IMR-90 (cell line): ENCODE measurements around the gene SNTG2. TPM values are rescaled to one million over a fixed set of nuclear protein-coding genes. Genes with fewer than 3 reads are reported as not detected.

Experiments
- ATAC-seq: fragments of 200-7000 bp; cut with Tn5 transposase; 2 replicates; pipeline ENCODE4 v1.9.1; 2020; ENCODE audit warnings: low read depth, mild to moderate bottlenecking, moderate library complexity
- BruUV-seq: library from RNA; stranded (reverse); fragments of 400-500 nt; replicated peaks from 2 replicates; lab custom pipeline; 2021; lab: Mats Ljungman, UMichigan
- CTCF ChIA-PET: fragments of 300-600 bp; formaldehyde crosslinking; extraction: SDS; loops from one replicate; lab custom pipeline; 2021; ENCODE audit warnings: antibody characterized with exemption; lab: Yijun Ruan, JAX
- POLR2A ChIA-PET: fragments of 300-600 bp; sonication (Branson Sonifier 250); formaldehyde crosslinking; loops from one replicate; lab custom pipeline; 2022; ENCODE audit warnings: antibody characterized with exemption; ENCODE audit not compliant: unreplicated experiment; lab: Charles Lee
- DNase-seq: peaks from one replicate; pipeline ENCODE4 v3.0.0; 2013
- H2AFZ ChIP-seq: replicated peaks from 2 replicates; pipeline ENCODE3; 2013; ENCODE audit warnings: low read length, mild to moderate bottlenecking; ENCODE audit not compliant: poor library complexity
- H2AK5ac ChIP-seq: 2 replicates; pipeline ENCODE4 v1.6.1; 2013; ENCODE audit warnings: low read depth, low read length, inconsistent platforms
- H2AK9ac ChIP-seq: replicated peaks from 2 replicates; pipeline ENCODE3; 2013; ENCODE audit warnings: mild to moderate bottlenecking, low read depth, low read length, moderate library complexity; ENCODE audit not compliant: poor library complexity
- H2BK120ac ChIP-seq: 2 replicates; pipeline ENCODE4 v1.6.1; 2013; ENCODE audit warnings: low read depth, low read length, inconsistent platforms
- H2BK15ac ChIP-seq: 3 replicates; pipeline ENCODE4 v1.6.1; 2013; ENCODE audit warnings: low read depth, low read length, inconsistent platforms
- H2BK20ac ChIP-seq: 2 replicates; pipeline ENCODE4 v1.6.1; 2013; ENCODE audit warnings: low read depth, mild to moderate bottlenecking, inconsistent platforms, low read length, moderate library complexity
- H2BK5ac ChIP-seq: 2 replicates; pipeline ENCODE4 v1.6.1; 2013; ENCODE audit warnings: mild to moderate bottlenecking, low read depth, low read length, inconsistent platforms; ENCODE audit not compliant: poor library complexity, severe bottlenecking
- H3K14ac ChIP-seq: replicated peaks from 2 replicates; pipeline ENCODE4 v1.6.1; 2013; ENCODE audit warnings: low read depth, low read length, inconsistent platforms
- H3K18ac ChIP-seq: 2 replicates; pipeline ENCODE4 v1.6.1; 2013; ENCODE audit warnings: low read depth, low read length, control low read depth
- H3K23ac ChIP-seq: 2 replicates; pipeline ENCODE4 v1.6.1; 2013; ENCODE audit warnings: low read depth, low read length, inconsistent platforms
- H3K27ac ChIP-seq: 2 replicates; pipeline ENCODE4 v1.5.1; 2013; ENCODE audit warnings: mild to moderate bottlenecking, control low read depth, low read length; ENCODE audit not compliant: insufficient read depth
- H3K27me3 ChIP-seq: 2 replicates; pipeline ENCODE4 v1.6.1; 2013; ENCODE audit warnings: low read length; ENCODE audit not compliant: control insufficient read depth, insufficient read depth
- H3K36me3 ChIP-seq: 2 replicates; pipeline ENCODE4 v1.6.1; 2013; ENCODE audit warnings: low read length, mixed read lengths; ENCODE audit not compliant: control insufficient read depth, insufficient read depth
- H3K4ac ChIP-seq: 2 replicates; pipeline ENCODE4 v1.6.1; 2013; ENCODE audit warnings: low read depth, low read length, inconsistent platforms
- H3K4me1 ChIP-seq: 2 replicates; pipeline ENCODE4 v1.6.1; 2013; ENCODE audit warnings: low read length, mixed read lengths; ENCODE audit not compliant: control insufficient read depth, insufficient read depth
- H3K4me2 ChIP-seq: 2 replicates; pipeline ENCODE4 v1.6.1; 2013; ENCODE audit warnings: low read depth, mild to moderate bottlenecking, control low read depth, low read length, moderate library complexity
- H3K4me3 ChIP-seq: 2 replicates; pipeline ENCODE4 v1.5.1; 2013; ENCODE audit warnings: low read depth, mild to moderate bottlenecking, control low read depth, low read length, moderate library complexity; ENCODE audit not compliant: insufficient read depth
- H3K56ac ChIP-seq: 2 replicates; pipeline ENCODE4 v1.6.1; 2013; ENCODE audit warnings: low read length, inconsistent platforms; ENCODE audit not compliant: insufficient read depth; ENCODE audit errors: extremely low read depth
- H3K79me1 ChIP-seq, 2 experiments: 2 replicates each; pipeline ENCODE4 v1.6.1; 2013; ENCODE audit warnings: low read length in 2 of 2, inconsistent platforms in 1 of 2, low read depth in 1 of 2
- H3K9ac ChIP-seq: 2 replicates; pipeline ENCODE4 v1.6.1; 2013; ENCODE audit warnings: low read depth, low read length, control low read depth
- H3K9me1 ChIP-seq: 2 replicates; pipeline ENCODE4 v1.6.1; 2013; ENCODE audit warnings: low read length, inconsistent platforms; ENCODE audit not compliant: insufficient read depth
- H3K9me3 ChIP-seq: 2 replicates; pipeline ENCODE4 v1.6.1; 2013; ENCODE audit warnings: low read length; ENCODE audit not compliant: control insufficient read depth, insufficient read depth
- H4K20me1 ChIP-seq: 2 replicates; pipeline ENCODE4 v1.6.1; 2013; ENCODE audit warnings: low read length, inconsistent platforms; ENCODE audit not compliant: insufficient read depth
- H4K5ac ChIP-seq: 2 replicates; pipeline ENCODE4 v1.6.1; 2013; ENCODE audit warnings: mild to moderate bottlenecking, low read depth, low read length, control low read depth
- H4K8ac ChIP-seq, 2 experiments: 2 replicates each; pipeline ENCODE4 v1.6.1; 2013; ENCODE audit warnings: low read depth in 2 of 2, low read length in 2 of 2, control low read depth in 1 of 2, inconsistent platforms in 1 of 2
- H4K91ac ChIP-seq: 2 replicates; pipeline ENCODE4 v1.6.1; 2013; ENCODE audit warnings: low read depth, low read length, inconsistent platforms; ENCODE audit not compliant: insufficient read depth
- BHLHE40 ChIP-seq: fragments of 150-350 bp; IDR thresholded peaks from 2 replicates; pipeline ENCODE4 v1.6.1; 2016; ENCODE audit warnings: mild to moderate bottlenecking, low read depth, low read length
- CHD1 ChIP-seq: IDR thresholded peaks from 2 replicates; pipeline ENCODE4 v1.6.1; 2012; ENCODE audit warnings: low read depth, low read length, improper control_type of control experiment
- CTCF ChIP-seq: conservative IDR thresholded peaks from 2 replicates; pipeline ENCODE4 v1.5.1; 2012; ENCODE audit warnings: mild to moderate bottlenecking, low read depth, low read length, improper control_type of control experiment
- FOS ChIP-seq: fragments of 150-350 bp; IDR thresholded peaks from 2 replicates; pipeline ENCODE4 v1.6.1; 2016; ENCODE audit warnings: low read depth, low read length
- MAFK ChIP-seq: IDR thresholded peaks from 2 replicates; pipeline ENCODE4 v1.6.1; 2012; ENCODE audit warnings: low read depth, low read length, improper control_type of control experiment
- MAZ ChIP-seq: IDR thresholded peaks from 2 replicates; pipeline ENCODE4 v1.6.1; 2012; ENCODE audit warnings: low read depth, mild to moderate bottlenecking, low read length, improper control_type of control experiment, moderate library complexity, borderline replicate concordance
- NFE2L2 ChIP-seq: fragments of 150-350 bp; IDR thresholded peaks from 2 replicates; pipeline ENCODE4 v1.6.1; 2016; ENCODE audit warnings: low read depth, mild to moderate bottlenecking, low read length
- POLR2A ChIP-seq: IDR thresholded peaks from 2 replicates; pipeline ENCODE4 v1.6.1; 2012; ENCODE audit warnings: mild to moderate bottlenecking, low read depth, low read length
- RFX5 ChIP-seq: IDR thresholded peaks from 2 replicates; pipeline ENCODE4 v1.8.0; 2012; ENCODE audit warnings: low read depth, mild to moderate bottlenecking, low read length, moderate library complexity
- WGBS, 2 experiments: methylation state at CpG; one replicate each; pipeline versions ENCODE4 v1.1.5 to v1.1.7; 2013; ENCODE audit warnings: missing lambda C conversion rate in 2 of 2; ENCODE audit not compliant: insufficient read length in 1 of 2; ENCODE audit errors: extremely low coverage in 2 of 2; 5-methylcytosine and 5-hydroxymethylcytosine counted together
- dilution Hi-C: fragments of 300-500 bp; cut with HindIII; formaldehyde crosslinking; loops from one replicate; pipeline ENCODE4 v1.14.3; 2018; ENCODE audit warnings: low sequenced_read_pairs; ENCODE audit not compliant: unreplicated experiment
- in situ Hi-C: fragments of 300-500 bp; cut with MboI; formaldehyde crosslinking; loops from 3 replicates; pipeline ENCODE4 v1.14.3; 2019; ENCODE audit warnings: low sequenced_read_pairs, inconsistent platforms, mixed read lengths
- intact Hi-C: fragments of 100-400 bp; cut with micrococcal nuclease; formaldehyde crosslinking; loops from 2 replicates; pipeline ENCODE4 v1.10.0; 2022
- polyA plus RNA-seq, 3 experiments: library from polyadenylated mRNA; depleted of rRNA; stranded (reverse); fragments of >200 nt; gene quantifications; 2 replicates each; pipeline ENCODE4 v1.2.3, GENCODE V29; 2012; ENCODE audit warnings: low replicate concordance in 1 of 3
- total RNA-seq: library from RNA; depleted of rRNA; stranded (reverse); fragments of >200 nt; gene quantifications from 2 replicates; pipeline ENCODE4 v1.2.3, GENCODE V29; 2012
- TF ChIP-seq, protein P1 (sequence below): fragments of 150-350 bp; IDR thresholded peaks from 2 replicates; pipeline ENCODE4 v1.6.1; 2017; ENCODE audit warnings: mild to moderate bottlenecking, antibody characterized with exemption, low read length, low read depth

SNTG2 gene
- total and polyA plus RNA-seq, 2 of the 4 experiments (the other 2 are of a cell fraction): under 0.01 to 0.17 TPM

DNA sequence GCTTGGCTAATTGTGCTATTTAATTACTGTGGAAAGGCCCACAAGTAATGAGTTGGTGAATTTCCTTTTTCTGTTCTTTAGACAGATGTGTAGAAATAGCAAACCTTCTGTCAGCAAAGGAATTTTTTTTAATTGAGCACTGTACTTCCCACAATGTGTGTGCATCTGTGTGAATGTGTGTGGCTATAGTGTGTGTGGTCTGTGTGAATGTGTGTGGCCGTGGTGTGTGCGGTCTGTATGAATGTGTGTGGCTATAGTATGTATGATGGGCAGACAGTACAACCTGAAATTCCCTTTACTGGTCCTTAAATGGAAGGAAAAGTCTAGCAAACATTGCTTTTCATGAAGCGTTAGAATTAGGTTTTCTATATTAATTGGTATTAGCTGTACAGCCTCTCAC is 259.1 kb downstream of the SNTG2 start:
- Histone ChIP-seq H2BK5ac (no peak overlapping the region), H3K9me3 (peaks cover 14% of the 10 kb centered on the region; the same call in 1 of the 2 replicates), H3K23ac (no peak overlapping the region), H3K4me3 (no peak overlapping the region), H3K79me1 (no peaks in the 10 kb centered on the region), H4K20me1 (no peaks in the 10 kb centered on the region), H3K4me1 (no peaks in the 10 kb centered on the region), H3K56ac (no peak overlapping the region), H4K8ac (no peak overlapping the region), H3K9ac (no peak overlapping the region), H2AFZ (no peak overlapping the region), H3K9me1 (no peaks in the 10 kb centered on the region), H3K27me3 (no peaks in the 10 kb centered on the region), H3K18ac (no peak overlapping the region), H2AK9ac (no peak overlapping the region), H3K4ac (no peak overlapping the region), H3K14ac (no peak overlapping the region), H2AK5ac (no peak overlapping the region), H3K36me3 (no peaks in the 10 kb centered on the region), H3K27ac (no peak overlapping the region), H3K4me2 (no peak overlapping the region), H2BK15ac (no peak overlapping the region), H2BK20ac (no peak overlapping the region), H4K5ac (no peak overlapping the region), H4K91ac (no peak overlapping the region), H2BK120ac (no peak overlapping the region)
- BruUV-seq: no TSS peak
- intact Hi-C loops (no loop called here), in situ Hi-C loops (no loop called here), dilution Hi-C loops (no loop called here)
- no peak for ATAC-seq
- CTCF ChIA-PET: no interaction called here
- WGBS, 2 experiments: no CpG with 5 or more reads among the region's 3 CpGs
- TF ChIP-seq, protein P1, sequence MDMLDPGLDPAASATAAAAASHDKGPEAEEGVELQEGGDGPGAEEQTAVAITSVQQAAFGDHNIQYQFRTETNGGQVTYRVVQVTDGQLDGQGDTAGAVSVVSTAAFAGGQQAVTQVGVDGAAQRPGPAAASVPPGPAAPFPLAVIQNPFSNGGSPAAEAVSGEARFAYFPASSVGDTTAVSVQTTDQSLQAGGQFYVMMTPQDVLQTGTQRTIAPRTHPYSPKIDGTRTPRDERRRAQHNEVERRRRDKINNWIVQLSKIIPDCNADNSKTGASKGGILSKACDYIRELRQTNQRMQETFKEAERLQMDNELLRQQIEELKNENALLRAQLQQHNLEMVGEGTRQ: no peak
- no peak for TF ChIP-seq CTCF
- no peak for TF ChIP-seq MAZ
- no peak for TF ChIP-seq CHD1
- TF ChIP-seq NFE2L2: no peak
- TF ChIP-seq BHLHE40: no peak
- TF ChIP-seq FOS: no peak
- no peak for TF ChIP-seq RFX5
- no peak for TF ChIP-seq MAFK
- TF ChIP-seq POLR2A: no peak
- no peak for DNase-seq
- POLR2A ChIA-PET: no interaction called here
